Sigmoid colon (tissue), 4 donors: Measurements from ENCODE around the gene PSMD7.
"Not testable (repeated sequence)": the region's sequence is repeated elsewhere in the genome, so short reads cannot be mapped to it uniquely, and the experiment has no call there.

Source experiments
- CTCF ChIP-seq, 4 experiments: fragments of 450-650 bp in 3 of 4; fragments of 200-600 bp in 1 of 4; IDR thresholded peaks; one replicate each; pipeline ENCODE4 v1.5.1; 2016 to 2019; ENCODE audit warnings: antibody characterized with exemption in 4 of 4, mild to moderate bottlenecking in 3 of 4, moderate library complexity in 2 of 4
- EP300 ChIP-seq, 4 donors: sonication (generic); formaldehyde crosslinking; IDR thresholded peaks; one replicate each; pipeline ENCODE4 v1.6.1; 2017; ENCODE audit warnings: antibody characterized with exemption in 4 of 4
- POLR2A ChIP-seq, 2 donors: fragments of 450-650 bp; IDR thresholded peaks; one replicate each; pipeline ENCODE4 v1.6.1; 2016; ENCODE audit warnings: antibody characterized with exemption in 2 of 2, mild to moderate bottlenecking in 2 of 2, moderate library complexity in 2 of 2
- POLR2AphosphoS5 ChIP-seq, 4 donors: sonication (generic); formaldehyde crosslinking; IDR thresholded peaks; one replicate each; pipeline ENCODE4 v1.6.1; 2017; ENCODE audit warnings: antibody characterized with exemption in 4 of 4

- TF ChIP-seq POLR2A, CTCF, POLR2AphosphoS5, EP300 (IDR thresholded peaks at IDR 0.05): not testable (repeated sequence)
Observed at GRCh38 chr16:74353038-74353437, 56.4 kb downstream of the PSMD7 start.
